SU-DHL-6 (cell line): ENCODE measurements around the gene KNCN.

Experiments
- H2AFZ ChIP-seq: fragments of 200-600 bp; sonication (generic); 2 replicates; pipeline ENCODE4 v1.6.1; 2014; ENCODE audit warnings: low read depth, mild to moderate bottlenecking, moderate library complexity, mixed read lengths, antibody characterized with exemption, low read length; ENCODE audit not compliant: severe bottlenecking
- H3F3A ChIP-seq: fragments of 200-600 bp; shearing (Covaris generic); 2 replicates; pipeline ENCODE4 v1.6.0; 2016; ENCODE audit warnings: antibody characterized with exemption, mild to moderate bottlenecking; ENCODE audit not compliant: insufficient read depth
- H3K27ac ChIP-seq: fragments of 200-600 bp; sonication (generic); 2 replicates; pipeline ENCODE4 v1.5.1; 2016; ENCODE audit warnings: low read depth, mild to moderate bottlenecking, low read length, moderate library complexity, mixed read lengths
- H3K27me3 ChIP-seq: fragments of 200-600 bp; sonication (generic), shearing (Covaris generic); 2 replicates; pipeline ENCODE4 v1.6.0; 2014; ENCODE audit warnings: mild to moderate bottlenecking, low read length
- H3K36me3 ChIP-seq: fragments of 200-600 bp; sonication (generic); 2 replicates; pipeline ENCODE4 v1.6.1; 2014; ENCODE audit warnings: mild to moderate bottlenecking, low read length, mixed read lengths
- H3K4me2 ChIP-seq: fragments of 300-600, 200-600 bp; shearing (Covaris generic), sonication (generic); 2 replicates; pipeline ENCODE4 v1.6.0; 2014; ENCODE audit warnings: low read length, low read depth, mild to moderate bottlenecking; ENCODE audit not compliant: poor library complexity, severe bottlenecking
- H3K4me3 ChIP-seq: fragments of 200-600 bp; sonication (generic); 2 replicates; pipeline ENCODE4 v1.5.1; 2014; ENCODE audit warnings: antibody characterized with exemption, low read length, mild to moderate bottlenecking, mixed read lengths; ENCODE audit not compliant: insufficient read depth, poor library complexity, severe bottlenecking
- H3K79me2 ChIP-seq: fragments of 200-600 bp; sonication (generic); 2 replicates; pipeline ENCODE4 v1.6.1; 2014; ENCODE audit warnings: mild to moderate bottlenecking, low read length, moderate library complexity; ENCODE audit not compliant: insufficient read depth
- H3K9ac ChIP-seq: fragments of 200-600 bp; sonication (generic); 2 replicates; pipeline ENCODE4 v1.7.0; 2014; ENCODE audit warnings: mild to moderate bottlenecking, low read length
- H3K9me2 ChIP-seq: fragments of 200-600 bp; sonication (generic); replicated peaks from 2 replicates; pipeline ENCODE4 v1.6.1; 2014; ENCODE audit warnings: low read length; ENCODE audit not compliant: insufficient read depth
- H3K9me3 ChIP-seq: fragments of 200-600 bp; sonication (generic); 2 replicates; pipeline ENCODE4 v1.6.1; 2014; ENCODE audit warnings: low read length, mixed read lengths; ENCODE audit not compliant: insufficient read depth
- H4K20me1 ChIP-seq: fragments of 200-600 bp; sonication (generic); 2 replicates; pipeline ENCODE4 v1.6.1; 2014; ENCODE audit warnings: low read depth, mild to moderate bottlenecking, antibody characterized with exemption, low read length, moderate library complexity, mixed read lengths
- CTCF ChIP-seq: fragments of 200-600 bp; sonication (generic); IDR thresholded peaks from one replicate; pipeline ENCODE4 v1.5.1; 2017; ENCODE audit warnings: antibody characterized with exemption, mild to moderate bottlenecking, low read length, moderate library complexity; ENCODE audit not compliant: insufficient read depth, poor library complexity, severe bottlenecking
- EZH2phosphoT487 ChIP-seq: fragments of 200-600 bp; sonication (generic), shearing (Covaris generic); conservative IDR thresholded peaks from 2 replicates; pipeline ENCODE4 v1.6.1; 2018; ENCODE audit warnings: mild to moderate bottlenecking, antibody characterized with exemption, low read length, moderate library complexity, mixed read lengths

Gene KNCN

GRCh38 chr1:46520063-46520911 is 31.2 kb downstream of the KNCN start:
- TF ChIP-seq CTCF: no peak
- no peak for TF ChIP-seq EZH2phosphoT487
- H3K4me2 ChIP-seq: no peak overlapping the region
- no peaks in the 10 kb centered on the region for H3K27me3 ChIP-seq
- H3K9me2 ChIP-seq: no peaks in the 10 kb centered on the region
- H3K4me3 ChIP-seq: no peak overlapping the region
- H2AFZ ChIP-seq: no peak overlapping the region
- H3K27ac ChIP-seq: no peak overlapping the region
- no peaks in the 10 kb centered on the region for H3F3A ChIP-seq
- H3K36me3 ChIP-seq: no peaks in the 10 kb centered on the region
- no peaks in the 10 kb centered on the region for H4K20me1 ChIP-seq
- no peaks in the 10 kb centered on the region for H3K9me3 ChIP-seq
- no peak overlapping the region for H3K9ac ChIP-seq
- no peaks in the 10 kb centered on the region for H3K79me2 ChIP-seq

GRCh38 chr1:46519209-46519608 is 32.2 kb downstream of the KNCN start:
- Histone ChIP-seq H3K27ac (no peak overlapping the region), H3K4me2 (no peak overlapping the region), H3F3A (no peaks in the 10 kb centered on the region), H3K36me3 (no peaks in the 10 kb centered on the region), H3K9ac (no peak overlapping the region), H4K20me1 (no peaks in the 10 kb centered on the region), H3K9me2 (no peaks in the 10 kb centered on the region), H3K79me2 (no peaks in the 10 kb centered on the region), H3K9me3 (no peaks in the 10 kb centered on the region), H2AFZ (no peak overlapping the region), H3K27me3 (no peaks in the 10 kb centered on the region), H3K4me3 (no peak overlapping the region)
- no peak for TF ChIP-seq EZH2phosphoT487
- no peak for TF ChIP-seq CTCF

- Histone ChIP-seq H4K20me1 (no peaks in the 10 kb centered on the region), H2AFZ (no peak overlapping the region), H3K27ac (no peak overlapping the region), H3K9me2 (no peaks in the 10 kb centered on the region), H3F3A (no peaks in the 10 kb centered on the region), H3K79me2 (no peaks in the 10 kb centered on the region), H3K27me3 (no peaks in the 10 kb centered on the region), H3K36me3 (no peaks in the 10 kb centered on the region), H3K9me3 (no peaks in the 10 kb centered on the region), H3K4me2 (no peak overlapping the region), H3K9ac (no peak overlapping the region), H3K4me3 (no peak overlapping the region)
- no peak for TF ChIP-seq EZH2phosphoT487
- TF ChIP-seq CTCF: no peak
Measured at GRCh38 chr1:46517932-46518498, 33.4 kb downstream of the KNCN start.
